GM12878 (cell line): ENCODE data around the gene PNISR. TPM values are rescaled to one million over a fixed set of nuclear protein-coding genes. Genes with fewer than 3 reads are reported as not detected.
A peak's percentile ranks its signal among the peaks of the same experiment; 100 is the strongest.

Source experiments
- BRCA1 ChIP-seq: IDR thresholded peaks from 2 replicates; pipeline ENCODE4 v1.6.1; 2011; ENCODE audit warnings: low read depth, low read length, improper control_type of control experiment
- EP300 ChIP-seq, 2 experiments: fragments of 150-350 bp in 1 of 2; IDR thresholded peaks; 2 replicates each; pipeline ENCODE4 v1.6.1; 2011 to 2012; ENCODE audit warnings: low read depth in 2 of 2, low read length in 2 of 2, borderline replicate concordance in 1 of 2, improper control_type of control experiment in 1 of 2, inconsistent platforms in 1 of 2; ENCODE audit not compliant: control insufficient read depth in 1 of 2
- HSF1 ChIP-seq: fragments of 150-350 bp; IDR thresholded peaks from 2 replicates; pipeline ENCODE4 v1.6.1; 2014; ENCODE audit warnings: mild to moderate bottlenecking, low read depth, low read length
- MAX ChIP-seq: IDR thresholded peaks from 2 replicates; pipeline ENCODE4 v1.6.1; 2012; ENCODE audit warnings: low read depth, low read length, improper control_type of control experiment
- NFYB ChIP-seq: IDR thresholded peaks from 2 replicates; pipeline ENCODE4 v1.6.1; 2011; ENCODE audit warnings: low read depth, mild to moderate bottlenecking, low read length, improper control_type of control experiment, moderate library complexity; ENCODE audit not compliant: insufficient read depth
- NR2C2 ChIP-seq: IDR thresholded peaks from 2 replicates; pipeline ENCODE4 v1.6.1; 2011; ENCODE audit warnings: borderline replicate concordance, low read depth; ENCODE audit not compliant: control insufficient read depth, insufficient read length
- NR2F1 ChIP-seq: fragments of 450-650 bp; conservative IDR thresholded peaks from 2 replicates; pipeline ENCODE4 v1.6.1; 2017; ENCODE audit warnings: mild to moderate bottlenecking
- PKNOX1 ChIP-seq: fragments of 450-650 bp; IDR thresholded peaks from 2 replicates; pipeline ENCODE4 v1.6.1; 2016; ENCODE audit warnings: mild to moderate bottlenecking
- RAD21 ChIP-seq: IDR thresholded peaks from 2 replicates; pipeline ENCODE4 v1.6.1; 2011; ENCODE audit warnings: mild to moderate bottlenecking, low read depth, low read length, moderate library complexity; ENCODE audit not compliant: insufficient read depth
- REST ChIP-seq: IDR thresholded peaks from 2 replicates; pipeline ENCODE4 v1.6.1; 2012; ENCODE audit warnings: mild to moderate bottlenecking, low read depth, low read length
- SMAD1 ChIP-seq: fragments of 450-650 bp; IDR thresholded peaks from 2 replicates; pipeline ENCODE4 v1.6.1; 2018; ENCODE audit warnings: mild to moderate bottlenecking, low read depth; ENCODE audit not compliant: partially characterized antibody
- STAT1 ChIP-seq: fragments of 450-650 bp; conservative IDR thresholded peaks from 2 replicates; pipeline ENCODE4 v1.6.1; 2014; ENCODE audit warnings: antibody characterized with exemption, mild to moderate bottlenecking
- ZNF274 ChIP-seq: IDR thresholded peaks from one replicate; pipeline ENCODE4 v1.8.0; 2011; ENCODE audit not compliant: insufficient read length, insufficient read depth
- ZNF592 ChIP-seq: fragments of 450-650 bp; IDR thresholded peaks from 2 replicates; pipeline ENCODE4 v1.6.1; 2017; ENCODE audit warnings: mild to moderate bottlenecking, moderate library complexity
- polyA plus RNA-seq, 11 experiments: library from polyadenylated mRNA; depleted of rRNA in 4 of 11; unstranded in 6 of 11; stranded (reverse) in 5 of 11; fragments of >200 nt; fragmentation: Nextera tagmentation in 4 of 11; fragmentation: Illumina TruSeq in 1 of 11; extraction: Ambion mirVana in 4 of 11; extraction: Trizol in 1 of 11; gene quantifications; 1 replicate in 1 of 11; 2 replicates in 10 of 11; pipeline versions ENCODE4 v1.2.1 to v1.2.3, GENCODE V29; 2011 to 2016; ENCODE audit warnings: inconsistent platforms in 2 of 11, missing spikeins in 2 of 11, low read depth in 1 of 11
- total RNA-seq, 4 experiments: library from RNA; depleted of rRNA in 3 of 4; stranded (reverse); fragments of >200 nt in 3 of 4; fragmentation: Illumina TruSeq in 1 of 4; extraction: Trizol in 1 of 4; gene quantifications; 2 replicates each; pipeline versions ENCODE4 v1.2.1 to v1.2.3, GENCODE V29; 2013 to 2021
- TF ChIP-seq, protein P1 (sequence below): IDR thresholded peaks from 2 replicates; pipeline ENCODE4 v1.6.1; 2011; ENCODE audit warnings: borderline replicate concordance, low read depth, mild to moderate bottlenecking, moderate library complexity, low read length; ENCODE audit not compliant: insufficient read depth, poor library complexity, severe bottlenecking

Gene PNISR
- total and polyA plus RNA-seq, 10 of the 15 experiments (the other 5 are each of a cell fraction or from before 2014, with no cell fraction given): 79.1 to 180 (median 105) TPM

DNA sequence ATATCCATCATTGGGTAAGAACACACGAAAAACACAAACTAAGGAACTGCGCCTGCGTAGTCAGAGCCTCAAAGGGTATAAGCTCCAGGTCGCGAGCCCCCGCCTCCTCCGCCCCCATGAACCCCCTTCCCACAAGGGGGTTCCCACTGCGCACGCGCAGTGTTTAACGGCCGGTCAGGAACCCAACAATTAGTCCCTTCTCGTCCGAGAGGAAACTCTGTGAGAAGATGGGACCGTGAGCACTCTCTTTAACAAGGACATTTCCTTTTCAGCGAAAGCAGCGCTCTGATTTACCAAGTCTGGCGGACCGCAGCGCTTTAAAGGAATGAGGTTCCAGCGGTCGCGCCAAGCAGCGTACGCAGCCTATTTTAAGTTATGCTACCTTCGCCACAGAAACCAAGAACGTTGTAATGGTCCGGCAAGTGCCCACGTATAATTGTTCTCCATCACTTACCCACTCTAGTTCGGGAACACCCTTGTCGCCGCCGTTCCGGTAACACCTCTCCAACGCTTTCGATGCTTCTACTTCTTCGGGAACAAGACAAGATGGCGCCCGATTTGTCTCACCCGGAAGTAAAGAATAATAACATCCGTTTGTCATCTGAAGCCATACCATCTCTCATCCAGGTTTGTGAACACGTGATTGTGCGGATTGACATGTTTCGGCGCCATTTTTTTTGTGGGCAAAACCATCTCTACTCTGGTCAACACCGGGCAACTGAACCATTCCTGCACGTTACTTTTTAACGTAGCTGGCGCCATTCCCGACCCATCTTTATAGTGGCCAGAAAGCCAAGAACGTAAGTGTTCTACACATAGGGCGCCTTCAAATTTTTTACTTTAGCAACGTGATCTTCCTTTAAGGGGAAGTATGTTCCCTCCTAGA is at the start of gene PNISR (continued):
- TF ChIP-seq, protein P1, sequence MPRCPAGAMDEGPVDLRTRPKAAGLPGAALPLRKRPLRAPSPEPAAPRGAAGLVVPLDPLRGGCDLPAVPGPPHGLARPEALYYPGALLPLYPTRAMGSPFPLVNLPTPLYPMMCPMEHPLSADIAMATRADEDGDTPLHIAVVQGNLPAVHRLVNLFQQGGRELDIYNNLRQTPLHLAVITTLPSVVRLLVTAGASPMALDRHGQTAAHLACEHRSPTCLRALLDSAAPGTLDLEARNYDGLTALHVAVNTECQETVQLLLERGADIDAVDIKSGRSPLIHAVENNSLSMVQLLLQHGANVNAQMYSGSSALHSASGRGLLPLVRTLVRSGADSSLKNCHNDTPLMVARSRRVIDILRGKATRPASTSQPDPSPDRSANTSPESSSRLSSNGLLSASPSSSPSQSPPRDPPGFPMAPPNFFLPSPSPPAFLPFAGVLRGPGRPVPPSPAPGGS: no peak
- peak; percentile 94 for TF ChIP-seq PKNOX1
- TF ChIP-seq RAD21: no peak
- TF ChIP-seq STAT1: no peak; the same call in 1 of the 2 replicates
- no peak for TF ChIP-seq ZNF274
- peak; percentile 82; the same call in 1 of the 2 replicates for TF ChIP-seq MAX
- TF ChIP-seq REST: no peak
- peak; percentile 59; the same call in 1 of the 2 replicates for TF ChIP-seq NR2F1
- no peak for TF ChIP-seq HSF1
- peak; percentile 69 for TF ChIP-seq NR2C2
- no peak for TF ChIP-seq BRCA1
- TF ChIP-seq EP300 (IDR thresholded peaks at IDR 0.05; ENCODE audit: borderline replicate concordance in 1 of 2, control insufficient read depth in 1 of 2, low read depth in 2 of 2, low read length in 2 of 2): no peak
- TF ChIP-seq ZNF592: no peak
- peak; percentile 57 for TF ChIP-seq SMAD1
- TF ChIP-seq NFYB: no peak
